HG03039 (cell line): ENCODE data around the gene CXCR2.
"Not testable (repeated sequence)": the region's sequence is repeated elsewhere in the genome, so short reads cannot be mapped to it uniquely, and the experiment has no call there.

Source experiments
- ATAC-seq: cut with Tn5 transposase; IDR thresholded peaks from one replicate; pipeline ENCODE4 v1.9.1; 2021; ENCODE audit warnings: mild to moderate bottlenecking, moderate library complexity; ENCODE audit not compliant: unreplicated experiment

CXCR2 gene

DNA sequence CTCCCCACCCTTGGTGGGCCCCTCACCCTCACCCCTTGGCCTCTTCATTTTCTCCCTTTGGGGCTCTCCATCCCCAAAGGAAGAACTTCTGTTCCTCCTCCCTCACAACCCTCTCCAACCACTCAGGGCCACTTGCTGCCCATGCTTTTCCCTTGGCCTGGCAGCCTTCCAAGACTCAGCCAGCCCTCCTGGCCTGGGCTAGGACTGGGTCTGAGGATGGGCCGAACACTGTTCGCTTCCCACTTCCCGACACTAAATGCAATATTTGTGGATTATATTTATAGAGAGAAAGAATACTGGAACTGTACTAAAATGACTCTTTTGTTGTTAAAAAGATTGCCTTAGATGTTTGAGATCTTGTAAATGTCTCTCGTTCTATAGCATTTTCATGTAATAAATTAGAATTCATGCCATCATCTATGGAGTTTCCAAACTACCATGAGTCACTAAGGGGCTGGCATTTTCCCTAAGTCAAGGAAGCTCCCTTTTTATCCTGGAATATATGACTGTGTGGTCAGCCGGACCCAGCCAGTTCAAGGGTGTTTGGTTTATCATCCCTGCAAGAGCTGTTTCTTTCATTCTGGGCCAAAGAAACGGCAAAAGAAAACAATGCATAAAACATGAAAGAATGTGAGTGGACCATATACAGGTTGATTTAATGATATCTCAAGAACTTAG, 3.8 kb downstream of the CXCR2 start:
- no peak for ATAC-seq

GRCh38 chr2:218130377-218130776, 4.5 kb downstream of the CXCR2 start:
- ATAC-seq = no peak

DNA sequence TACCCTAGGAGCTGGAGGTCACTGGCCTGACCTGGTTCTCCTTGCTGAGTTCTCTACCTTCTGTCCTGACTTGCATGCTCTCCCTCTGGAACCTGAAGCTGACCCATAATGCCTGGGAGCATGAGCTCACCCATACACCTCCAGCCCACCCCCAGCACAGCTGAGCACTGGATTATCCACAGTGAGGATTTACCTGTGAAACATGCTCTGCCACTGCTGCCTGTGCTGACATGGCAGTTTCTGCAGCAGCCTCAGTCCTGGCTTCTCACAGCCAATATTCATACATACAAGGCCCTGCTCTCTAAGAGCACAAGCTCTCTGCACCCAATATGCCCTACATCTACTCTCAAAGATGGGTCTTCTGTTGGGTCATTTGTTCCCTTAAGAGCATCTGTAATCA, 5.0 kb downstream of the CXCR2 start:
- ATAC-seq = no peak

DNA sequence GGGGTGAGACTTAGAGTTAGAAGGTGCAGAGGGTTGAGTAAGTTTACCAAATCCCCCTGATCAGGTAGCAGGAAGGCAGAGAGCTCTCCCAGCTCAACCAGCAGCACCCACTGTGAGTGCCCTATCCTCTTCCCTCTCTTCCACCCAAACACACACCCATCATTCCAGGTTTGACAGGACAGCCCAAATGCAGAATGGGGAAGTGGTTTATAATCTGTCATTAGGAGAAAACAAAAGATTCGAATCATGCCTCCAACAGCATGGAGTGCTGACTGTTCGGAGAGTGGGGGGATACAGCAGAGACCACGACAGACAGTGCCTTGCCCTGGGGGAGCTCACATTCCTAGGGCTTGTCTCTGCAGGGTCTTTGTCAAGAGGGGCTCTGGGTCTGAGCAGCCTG, 11.7 kb downstream of the CXCR2 start:
- ATAC-seq = no peak

DNA sequence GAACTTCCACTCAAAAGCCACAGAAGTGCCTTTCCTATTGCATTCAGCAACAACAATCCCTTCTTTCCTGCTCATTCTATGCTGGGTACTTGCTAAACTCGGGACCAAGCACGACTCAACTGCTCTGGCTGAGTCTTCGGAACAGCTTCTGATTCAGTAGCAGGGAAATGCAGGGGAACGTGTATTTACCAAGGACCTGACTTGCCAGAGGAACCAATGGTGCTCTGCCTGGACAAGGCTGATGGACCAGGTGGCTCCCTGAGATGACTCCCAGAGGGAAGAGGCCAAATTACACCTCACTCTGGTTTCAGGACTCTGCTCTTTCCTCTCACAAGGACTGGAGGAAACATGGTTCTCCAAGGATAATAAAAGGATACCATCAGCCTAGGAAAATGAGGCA, 12.2 kb downstream of the CXCR2 start:
- ATAC-seq = no peak

DNA sequence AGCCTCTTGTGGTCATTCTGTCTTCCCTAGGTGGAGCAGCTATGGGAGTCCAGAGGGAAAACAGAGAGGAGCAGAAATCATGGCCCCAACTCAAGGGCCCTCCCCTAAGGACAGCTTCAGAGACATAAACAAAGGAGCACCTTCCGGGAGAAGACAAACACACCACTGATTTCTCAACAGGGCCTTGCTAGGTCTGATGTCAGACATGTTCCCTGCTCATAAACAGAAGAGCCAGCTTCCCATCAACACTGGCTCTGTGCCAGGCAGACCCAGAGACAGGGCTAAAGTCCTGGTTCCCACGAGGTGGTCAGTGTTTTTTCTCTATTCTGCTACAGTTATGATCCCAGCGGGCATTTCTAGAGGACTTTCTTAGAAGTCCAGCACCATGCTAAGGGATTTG, 19.3 kb downstream of the CXCR2 start:
- no peak for ATAC-seq

DNA sequence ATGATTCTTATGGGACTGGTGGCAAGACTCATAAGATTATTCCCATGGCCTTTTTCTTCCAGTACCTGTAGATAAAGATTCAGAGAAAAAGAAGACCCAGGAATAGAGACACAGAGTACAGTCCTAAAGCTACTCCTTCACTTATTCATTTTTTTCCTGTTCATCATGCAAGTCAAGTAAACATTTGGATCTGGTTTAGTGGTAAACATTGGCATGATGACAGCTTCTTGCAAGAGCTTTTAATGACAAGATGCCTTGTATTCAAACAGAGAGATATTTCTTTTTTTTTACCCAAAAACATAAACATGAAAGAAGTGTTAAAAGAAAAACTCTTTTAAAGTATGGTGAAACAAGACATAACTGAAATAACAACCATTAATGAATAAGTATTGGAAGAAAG, 20.2 kb downstream of the CXCR2 start:
- ATAC-seq = no peak

DNA sequence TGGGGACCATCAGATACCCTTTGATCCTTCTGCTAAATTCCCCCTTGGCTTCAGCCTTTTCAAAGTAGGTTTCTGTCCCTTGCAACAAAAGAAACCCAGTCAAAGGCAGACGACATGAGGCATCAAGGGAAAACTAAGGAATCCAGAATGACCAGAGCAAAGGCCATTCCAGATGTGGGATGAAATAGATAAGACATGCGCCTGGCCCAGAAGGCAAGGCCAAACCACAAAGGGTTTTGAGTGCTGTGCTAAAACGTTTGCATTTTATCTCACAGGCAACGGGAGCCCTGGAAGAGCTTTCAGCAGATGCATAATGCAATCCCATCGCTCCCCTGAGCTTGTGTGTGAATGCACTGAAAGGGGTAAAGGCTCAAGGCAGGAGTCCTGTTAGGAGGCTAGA, 23.3 kb downstream of the CXCR2 start:
- no peak for ATAC-seq

- no peak for ATAC-seq
Measured at GRCh38 chr2:218149848-218150440, 24.1 kb downstream of the CXCR2 start.

- no peak for ATAC-seq
Measured at GRCh38 chr2:218152172-218152571, 26.3 kb downstream of the CXCR2 start.

DNA sequence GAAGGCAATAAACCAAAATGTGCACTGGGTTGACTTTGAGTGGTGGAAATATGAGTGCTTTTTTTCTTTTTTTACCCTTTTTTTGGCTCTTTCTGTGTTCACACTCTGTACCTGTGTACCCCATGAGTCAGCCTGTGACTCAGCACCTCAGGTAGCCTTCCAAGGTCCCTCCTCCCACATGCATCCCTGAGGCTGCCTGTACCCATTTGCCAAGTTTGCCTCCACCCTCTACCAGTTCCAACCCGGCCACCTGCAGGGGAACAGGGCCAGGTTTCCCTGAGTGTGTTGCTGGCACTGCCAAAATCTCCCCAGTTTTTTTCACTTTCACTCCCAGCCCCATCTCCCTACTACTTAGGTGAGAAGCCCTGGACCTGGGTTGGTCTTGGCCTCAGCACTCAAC, 26.9 kb downstream of the CXCR2 start:
- no peak for ATAC-seq

- ATAC-seq = no peak
Measured at GRCh38 chr2:218155953-218156479, 30.2 kb downstream of the CXCR2 start.

- no peak for ATAC-seq
Measured at GRCh38 chr2:218161644-218162043, 35.8 kb downstream of the CXCR2 start.

GRCh38 chr2:218162814-218163213, 37.0 kb downstream of the CXCR2 start:
- no peak for ATAC-seq

- no peak for ATAC-seq
Measured at GRCh38 chr2:218166791-218167190, 41.0 kb downstream of the CXCR2 start, which contains the start of gene CXCR1. CXCR1 (minus strand) TSS chr2:218166962; CDS start chr2:218165211, 1,751 bp downstream.

DNA sequence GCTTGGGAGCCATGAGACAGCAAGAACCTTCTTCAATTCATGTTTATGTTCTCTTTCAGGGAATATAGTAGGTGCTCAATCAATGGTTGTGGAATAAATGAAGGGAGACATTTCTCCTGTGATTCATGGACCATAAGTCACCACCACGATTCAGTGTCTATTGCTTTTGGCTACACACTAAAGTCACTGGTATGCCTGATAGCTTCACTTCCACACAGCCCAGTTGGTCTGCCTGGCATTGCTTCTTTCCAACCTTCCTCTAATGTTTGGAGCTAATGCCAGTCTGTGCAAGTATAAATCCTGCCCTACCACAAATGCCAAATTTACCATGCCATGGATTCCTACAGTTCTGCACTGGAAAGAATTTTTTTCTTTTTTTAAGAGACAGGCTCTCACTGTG, 42.2 kb downstream of the CXCR2 start:
- ATAC-seq = no peak

DNA sequence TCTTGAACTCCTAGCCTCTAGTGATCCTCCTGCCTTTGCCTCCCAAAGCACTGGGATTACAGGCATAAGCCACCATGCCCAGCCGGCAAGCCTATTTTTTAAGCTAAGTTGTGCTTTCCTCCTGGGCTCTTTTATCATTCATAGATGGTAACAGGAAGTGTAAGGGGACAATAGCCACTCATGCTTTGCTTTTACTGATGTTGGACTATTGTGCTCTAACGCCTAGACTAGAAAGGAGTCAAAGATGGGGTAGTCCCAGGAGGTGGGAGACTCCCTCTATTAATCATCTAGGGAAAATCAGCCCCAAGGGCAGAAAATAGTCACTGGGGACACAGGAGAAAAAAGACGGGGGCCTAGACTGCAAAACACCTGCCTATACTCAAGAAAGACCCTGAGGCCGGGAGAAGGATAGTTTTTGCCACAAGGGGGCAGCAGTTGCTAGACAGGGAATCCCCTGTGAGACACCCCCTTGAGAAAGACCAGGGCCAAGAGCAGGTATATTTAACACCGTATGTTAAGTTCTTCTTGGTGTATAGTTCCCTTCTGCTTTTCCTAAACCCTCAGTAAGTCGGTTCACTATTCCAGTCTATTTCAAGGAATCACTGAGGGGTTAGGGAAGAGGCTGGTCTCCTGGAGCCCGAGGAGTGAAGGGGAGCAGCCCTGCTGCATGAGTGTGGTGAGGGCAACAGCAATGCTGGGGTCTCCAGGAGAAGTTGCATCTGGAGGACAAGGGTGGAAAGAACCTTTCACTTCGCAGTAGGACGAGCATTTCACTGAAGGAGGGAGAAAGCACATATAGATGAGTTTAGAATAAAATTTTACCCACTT, 43.0 kb downstream of the CXCR2 start:
- no peak for ATAC-seq

DNA sequence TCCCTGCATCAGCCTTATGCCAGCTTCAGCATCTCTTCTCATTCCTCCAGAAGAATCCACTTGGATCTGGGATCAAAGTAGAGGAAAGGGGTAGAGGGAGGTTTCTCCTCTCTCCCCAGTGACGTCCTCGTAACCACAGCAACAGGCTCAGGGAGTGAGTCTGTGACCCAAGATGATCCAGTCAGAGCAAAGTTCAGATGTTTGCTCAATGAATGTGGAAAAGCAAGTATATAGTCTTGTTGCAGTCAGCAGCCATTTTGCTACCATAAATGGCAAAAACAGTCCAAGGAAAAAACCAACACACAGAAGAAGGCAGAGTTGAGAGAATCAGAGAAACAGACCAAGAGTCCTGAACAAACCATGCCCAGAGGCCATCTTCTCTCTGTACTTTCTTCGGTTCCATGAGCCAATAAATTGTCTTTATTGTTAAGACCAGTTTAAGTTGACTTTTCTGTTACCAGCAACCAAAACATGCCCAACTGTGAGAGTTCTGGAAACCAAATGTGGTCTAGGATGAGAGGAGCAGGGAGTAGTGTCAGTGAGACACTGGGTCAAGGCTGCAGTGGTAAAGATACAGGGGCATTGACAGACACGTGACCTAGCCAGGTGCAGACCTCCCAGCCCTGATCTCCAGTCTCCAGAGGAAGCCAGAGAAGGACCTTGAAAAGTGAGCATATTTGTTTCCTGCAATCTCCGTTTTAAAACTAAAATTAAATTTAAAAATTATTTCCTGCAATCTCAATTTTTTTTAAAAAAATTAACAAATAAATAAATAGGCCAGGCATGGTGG, 44.1 kb downstream of the CXCR2 start:
- ATAC-seq = no peak

- not testable (repeated sequence) for ATAC-seq
Measured at GRCh38 chr2:218171744-218172143, 45.9 kb downstream of the CXCR2 start.

DNA sequence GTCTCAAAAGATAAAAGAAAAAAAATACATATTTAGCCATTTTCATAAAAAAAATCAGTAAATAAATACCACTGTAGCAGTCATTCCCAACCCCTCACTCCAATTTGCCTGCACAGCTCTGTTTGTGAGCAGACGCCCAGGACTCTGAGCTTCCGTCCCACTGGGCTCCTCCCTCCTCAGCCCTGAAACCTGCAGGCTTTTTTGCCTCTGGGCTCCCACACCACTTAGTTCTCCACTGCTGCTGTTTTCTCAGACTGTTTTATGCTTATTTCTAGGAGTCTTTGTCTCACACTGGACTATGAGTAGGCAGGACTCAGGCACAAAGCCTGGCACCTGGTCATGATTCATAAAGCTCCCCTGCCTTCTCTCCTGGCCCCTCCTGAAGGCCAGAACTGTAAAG, 47.0 kb downstream of the CXCR2 start:
- no peak for ATAC-seq

DNA sequence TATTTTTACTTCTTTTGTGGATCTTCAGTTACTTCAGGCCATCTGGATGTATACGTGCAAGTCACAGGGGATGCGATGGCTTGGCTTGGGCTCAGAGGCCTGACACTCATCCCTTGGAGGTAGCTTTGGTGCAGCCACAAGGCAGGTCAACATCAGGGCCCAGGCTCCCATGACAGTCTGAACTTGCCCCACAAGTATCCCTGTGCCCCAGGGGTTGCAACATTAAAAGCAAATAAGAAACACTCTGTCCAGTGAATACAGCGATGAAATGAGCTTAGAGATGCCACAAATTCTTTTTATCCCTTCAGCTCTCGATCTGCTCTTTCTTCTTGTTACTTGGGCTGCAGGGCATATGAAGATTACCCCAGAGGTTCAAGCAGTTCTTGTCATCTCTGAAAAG, 54.0 kb downstream of the CXCR2 start:
- no peak for ATAC-seq
